Measurements from ENCODE around the gene CCDC116.
A peak's percentile ranks its signal among the peaks of the same experiment; 100 is the strongest.

The CCDC116 gene

DNA sequence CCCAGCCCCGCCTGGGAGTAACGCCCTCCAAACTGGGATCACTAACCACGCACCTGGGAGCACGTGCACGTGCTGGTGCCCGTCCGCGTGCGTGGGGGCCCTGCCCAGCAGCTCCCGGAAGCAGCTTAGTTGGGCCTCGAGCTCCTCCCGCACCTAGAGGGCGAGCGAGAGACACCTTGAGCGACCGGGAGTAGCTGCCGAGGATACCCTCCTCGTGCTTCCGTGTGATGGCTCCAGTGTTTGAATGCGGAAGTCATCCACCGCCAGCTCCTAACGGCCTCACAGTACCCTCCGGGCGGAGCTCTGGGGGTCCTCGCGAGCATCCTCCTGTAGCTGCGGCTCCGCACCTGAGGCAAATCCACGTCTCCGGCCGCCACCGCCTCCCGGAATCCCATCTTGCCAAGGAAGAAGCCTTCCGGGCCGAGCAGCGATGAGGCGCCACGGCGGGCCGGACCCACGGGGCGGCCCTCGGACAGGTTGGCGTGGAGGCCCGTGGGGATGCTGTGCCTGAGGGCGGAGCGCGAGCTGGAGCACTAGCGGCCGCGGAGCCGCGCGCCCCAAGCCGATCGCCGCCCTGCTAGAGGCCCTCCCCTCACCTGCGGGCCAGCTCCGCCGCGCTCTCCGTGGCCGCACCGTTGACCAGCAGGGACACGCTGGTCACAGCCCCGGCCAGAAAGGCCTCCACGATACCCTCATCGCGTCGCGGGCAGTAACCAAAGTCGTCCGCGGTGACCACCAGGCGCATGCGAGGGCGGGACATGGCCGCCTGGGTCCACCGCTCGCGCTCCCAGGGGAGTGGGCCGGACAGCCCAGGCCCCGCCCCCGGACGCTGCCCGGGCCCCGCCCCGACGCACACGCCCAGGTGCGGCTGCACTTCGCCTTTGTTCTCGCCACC, 3.1 kb upstream of the CCDC116 start, which contains the start of gene YDJC:
Gene YDJC (minus strand): TSS at position 768 of the 895 bp plus-strand sequence. CDS start 8 bp downstream, at position 760.
- DNase-seq, result peak; percentile 97
- Histone ChIP-seq H3K79me2 (ENCODE audit: low read length) (peaks cover 49% of the 10 kb centered on the region), H3K4me3 (ENCODE audit: low read length) (peak within 1 kb of the TSS; percentile 100), H3K4me2 (ENCODE audit: low read depth, low read length) (peak within 1 kb of the TSS; percentile 76), H3K9ac (ENCODE audit: low read length) (peak within 1 kb of the TSS; percentile 99), H3K4me1 (ENCODE audit: low read length) (no peaks in the 10 kb centered on the region), H3K27me3 (replicated peaks; ENCODE audit: insufficient read depth, low read length) (no peaks in the 10 kb centered on the region), H2AFZ (ENCODE audit: low read length) (peak within 1 kb of the TSS; percentile 70), H4K20me1 (ENCODE audit: insufficient read depth, low read length) (no peaks in the 10 kb centered on the region), H3K9me3 (replicated peaks; ENCODE audit: insufficient read depth, low read length) (no peaks in the 10 kb centered on the region), H3F3A (ENCODE audit: insufficient read depth, low read length) (peaks cover 14% of the 10 kb centered on the region), H3K9me2 (replicated peaks; ENCODE audit: insufficient read depth, low read length) (no peaks in the 10 kb centered on the region), H3K36me3 (replicated peaks; ENCODE audit: insufficient read depth, low read length) (peaks cover 7% of the 10 kb centered on the region), H3K27ac (ENCODE audit: low read length) (peak within 1 kb of the TSS; percentile 73)
- TF ChIP-seq, protein P1, sequence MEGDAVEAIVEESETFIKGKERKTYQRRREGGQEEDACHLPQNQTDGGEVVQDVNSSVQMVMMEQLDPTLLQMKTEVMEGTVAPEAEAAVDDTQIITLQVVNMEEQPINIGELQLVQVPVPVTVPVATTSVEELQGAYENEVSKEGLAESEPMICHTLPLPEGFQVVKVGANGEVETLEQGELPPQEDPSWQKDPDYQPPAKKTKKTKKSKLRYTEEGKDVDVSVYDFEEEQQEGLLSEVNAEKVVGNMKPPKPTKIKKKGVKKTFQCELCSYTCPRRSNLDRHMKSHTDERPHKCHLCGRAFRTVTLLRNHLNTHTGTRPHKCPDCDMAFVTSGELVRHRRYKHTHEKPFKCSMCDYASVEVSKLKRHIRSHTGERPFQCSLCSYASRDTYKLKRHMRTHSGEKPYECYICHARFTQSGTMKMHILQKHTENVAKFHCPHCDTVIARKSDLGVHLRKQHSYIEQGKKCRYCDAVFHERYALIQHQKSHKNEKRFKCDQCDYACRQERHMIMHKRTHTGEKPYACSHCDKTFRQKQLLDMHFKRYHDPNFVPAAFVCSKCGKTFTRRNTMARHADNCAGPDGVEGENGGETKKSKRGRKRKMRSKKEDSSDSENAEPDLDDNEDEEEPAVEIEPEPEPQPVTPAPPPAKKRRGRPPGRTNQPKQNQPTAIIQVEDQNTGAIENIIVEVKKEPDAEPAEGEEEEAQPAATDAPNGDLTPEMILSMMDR (IDR thresholded peaks at IDR 0.05; ENCODE audit: low read length), result peak; percentile 77
- TF ChIP-seq EZH2phosphoT487 (IDR thresholded peaks at IDR 0.05; ENCODE audit: low read length) (no peak), EZH2 (optimal IDR thresholded peaks at IDR 0.05; ENCODE audit: low read depth, low read length) (no peak)

- Histone ChIP-seq H3K36me3 (replicated peaks; ENCODE audit: insufficient read depth, low read length) (peaks cover 7% of the 10 kb centered on the region), H3K4me2 (ENCODE audit: low read depth, low read length) (no peak overlapping the region), H3K27me3 (replicated peaks; ENCODE audit: insufficient read depth, low read length) (no peaks in the 10 kb centered on the region), H2AFZ (ENCODE audit: low read length) (no peak overlapping the region), H3F3A (ENCODE audit: insufficient read depth, low read length) (peaks cover 8% of the 10 kb centered on the region), H3K79me2 (ENCODE audit: low read length) (peaks cover 36% of the 10 kb centered on the region), H4K20me1 (ENCODE audit: insufficient read depth, low read length) (no peaks in the 10 kb centered on the region), H3K9me2 (replicated peaks; ENCODE audit: insufficient read depth, low read length) (no peaks in the 10 kb centered on the region), H3K4me3 (ENCODE audit: low read length) (no peak overlapping the region), H3K9ac (ENCODE audit: low read length) (no peak overlapping the region), H3K9me3 (replicated peaks; ENCODE audit: insufficient read depth, low read length) (no peaks in the 10 kb centered on the region), H3K27ac (ENCODE audit: low read length) (no peak overlapping the region), H3K4me1 (ENCODE audit: low read length) (no peaks in the 10 kb centered on the region)
- no peak for TF ChIP-seq EZH2 (optimal IDR thresholded peaks at IDR 0.05; ENCODE audit: low read depth, low read length)
- no peak for TF ChIP-seq EZH2phosphoT487 (IDR thresholded peaks at IDR 0.05; ENCODE audit: low read length)
- TF ChIP-seq, protein P1 (IDR thresholded peaks at IDR 0.05; ENCODE audit: low read length), result no peak
- DNase-seq, result no peak
These were observed 1.5 kb upstream of the CCDC116 start for GRCh38 chr22:21631025-21631424.

- peaks cover 7% of the 10 kb centered on the region for H3K36me3 ChIP-seq (replicated peaks; ENCODE audit: insufficient read depth, low read length)
- H3K9me2 ChIP-seq (replicated peaks; ENCODE audit: insufficient read depth, low read length), result no peaks in the 10 kb centered on the region
- no peak overlapping the region for H2AFZ ChIP-seq (ENCODE audit: low read length)
- no peaks in the 10 kb centered on the region for H3K9me3 ChIP-seq (replicated peaks; ENCODE audit: insufficient read depth, low read length)
- no peak overlapping the region for H3K4me3 ChIP-seq (ENCODE audit: low read length)
- peaks cover 2% of the 10 kb centered on the region; the same call in 1 of the 2 replicates for H3F3A ChIP-seq (ENCODE audit: insufficient read depth, low read length)
- no peaks in the 10 kb centered on the region for H3K27me3 ChIP-seq (replicated peaks; ENCODE audit: insufficient read depth, low read length)
- H3K4me1 ChIP-seq (ENCODE audit: low read length), result no peaks in the 10 kb centered on the region
- H3K9ac ChIP-seq (ENCODE audit: low read length), result no peak overlapping the region
- TF ChIP-seq, protein P1 (IDR thresholded peaks at IDR 0.05; ENCODE audit: low read length), result no peak
- TF ChIP-seq EZH2phosphoT487 (IDR thresholded peaks at IDR 0.05; ENCODE audit: low read length) (no peak), EZH2 (optimal IDR thresholded peaks at IDR 0.05; ENCODE audit: low read depth, low read length) (no peak)
- no peak overlapping the region for H3K4me2 ChIP-seq (ENCODE audit: low read depth, low read length)
- H4K20me1 ChIP-seq (ENCODE audit: insufficient read depth, low read length), result no peaks in the 10 kb centered on the region
- no peak overlapping the region for H3K27ac ChIP-seq (ENCODE audit: low read length)
- no peak for DNase-seq
- H3K79me2 ChIP-seq (ENCODE audit: low read length), result peaks cover 19% of the 10 kb centered on the region
These were observed 371 bp downstream of the CCDC116 start for GRCh38 chr22:21632931-21633330.

Data from MM.1S (cell line).